Stimulated activated CD4-positive, alpha-beta T cell treated with anti-CD3 and anti-CD28 coated beads, Interleukin-12 subunit alpha, Interleukin-12 subunit beta, amount 100 ng/mL, for 48 hours (primary cell): ENCODE measurements around the gene RBMS2.

Experiments
- DNase-seq, 3 donors: peaks; one replicate each; pipeline ENCODE4 v3.0.0-alpha.2; 2020; ENCODE audit warnings: low read depth in 2 of 3, low spot score in 1 of 3

Gene RBMS2

GRCh38 chr12:56630180-56630632, 108.6 kb downstream of the RBMS2 start, which contains the start of gene BAZ2A:
TSS of gene BAZ2A (minus strand) at chr12:56630326. CDS start at chr12:56617530, 12,796 bp downstream.
- peak; percentile 74 to 87 (median 82) for DNase-seq

GRCh38 chr12:56631790-56632700, 110.4 kb downstream of the RBMS2 start:
- peak in 2 of 3 donors; percentile 41 to 55 for DNase-seq

- no peak for DNase-seq
Observed at GRCh38 chr12:56632701-56633467, 111.3 kb downstream of the RBMS2 start.

- DNase-seq: no peak
Observed at GRCh38 chr12:56633468-56634241, 112.0 kb downstream of the RBMS2 start.

- no peak for DNase-seq
Observed at GRCh38 chr12:56634242-56634836, 112.7 kb downstream of the RBMS2 start.

- peak in 1 of 3 donors; percentile 59 for DNase-seq
Observed at GRCh38 chr12:56634837-56635791, 113.5 kb downstream of the RBMS2 start.

GRCh38 chr12:56635806-56636674, 114.4 kb downstream of the RBMS2 start:
- DNase-seq: peak; percentile 73 to 86 (median 85)

- DNase-seq: peak; percentile 84 to 89 (median 85)
Observed at GRCh38 chr12:56636675-56637540, 115.3 kb downstream of the RBMS2 start.

GRCh38 chr12:56637621-56638020, 116.0 kb downstream of the RBMS2 start:
- no peak for DNase-seq

- no peak for DNase-seq
Observed at GRCh38 chr12:56641219-56641618, 119.6 kb downstream of the RBMS2 start.

GRCh38 chr12:56644654-56645053, 123.0 kb downstream of the RBMS2 start:
- DNase-seq: no peak

- DNase-seq: no peak
Observed at GRCh38 chr12:56645201-56645716, 123.6 kb downstream of the RBMS2 start.
